Activated naive CD4-positive, alpha-beta T cell treated with anti-CD3 and anti-CD28 coated beads for 36 hours (primary cell): Measurements from ENCODE around the gene GPR65. TPM values are rescaled to one million over a fixed set of nuclear protein-coding genes. Genes with fewer than 3 reads are reported as not detected.
A peak's percentile ranks its signal among the peaks of the same experiment; 100 is the strongest.

ENCODE experiments used
- CTCF ChIA-PET: fragments of 350-600 bp; sonication (Branson Sonifier 250); formaldehyde crosslinking; loops from one replicate; lab custom pipeline; 2021; ENCODE audit warnings: antibody characterized with exemption; lab: Charles Lee
- DNase-seq: peaks from one replicate; pipeline ENCODE4 v3.0.0-alpha.2; 2020
- H3K27ac Mint-ChIP-seq: one replicate; pipeline ENCODE4 v1.8.0; 2021; ENCODE audit warnings: mild to moderate bottlenecking, mixed read lengths
- H3K27me3 Mint-ChIP-seq: one replicate; pipeline ENCODE4 v1.8.0; 2021; ENCODE audit warnings: low read depth, mixed read lengths
- H3K36me3 Mint-ChIP-seq: one replicate; pipeline ENCODE4 v1.8.0; 2021; ENCODE audit warnings: low read depth, mixed read lengths
- H3K4me1 Mint-ChIP-seq: one replicate; pipeline ENCODE4 v1.8.0; 2021; ENCODE audit warnings: low read depth, mixed read lengths
- H3K4me3 Mint-ChIP-seq: one replicate; pipeline ENCODE4 v1.8.0; 2021; ENCODE audit warnings: mild to moderate bottlenecking, moderate library complexity, mixed read lengths
- H3K9me3 Mint-ChIP-seq: one replicate; pipeline ENCODE4 v1.8.0; 2021; ENCODE audit warnings: mixed read lengths
- intact Hi-C: fragments of 100-400 bp; cut with micrococcal nuclease; formaldehyde crosslinking; loops from one replicate; pipeline ENCODE4 v1.15.1; 2023
- total RNA-seq, 2 experiments: library from RNA; stranded (reverse); gene quantifications; one replicate each; pipeline ENCODE4 v1.2.3, GENCODE V29; 2021

The GPR65 gene
- total RNA-seq, 2 experiments from 2014 or later: 10.4 to 11.1 TPM

- H3K27me3 Mint-ChIP-seq: no peaks in the 10 kb centered on the region
- no peaks in the 10 kb centered on the region for H3K9me3 Mint-ChIP-seq
- no peak overlapping the region for H3K4me3 Mint-ChIP-seq
- no peak for DNase-seq
- intact Hi-C loops: loop anchor here (1.0 kb wide), 2 partner anchors 14 to 37 kb away; no protein-coding TSS in a partner anchor
- no peak overlapping the region for H3K27ac Mint-ChIP-seq
- CTCF ChIA-PET: no interaction called here
- H3K36me3 Mint-ChIP-seq: no peaks in the 10 kb centered on the region
- peaks cover 14% of the 10 kb centered on the region for H3K4me1 Mint-ChIP-seq
Measured at GRCh38 chr14:88043529-88044443, 38.9 kb downstream of the GPR65 start.

DNA sequence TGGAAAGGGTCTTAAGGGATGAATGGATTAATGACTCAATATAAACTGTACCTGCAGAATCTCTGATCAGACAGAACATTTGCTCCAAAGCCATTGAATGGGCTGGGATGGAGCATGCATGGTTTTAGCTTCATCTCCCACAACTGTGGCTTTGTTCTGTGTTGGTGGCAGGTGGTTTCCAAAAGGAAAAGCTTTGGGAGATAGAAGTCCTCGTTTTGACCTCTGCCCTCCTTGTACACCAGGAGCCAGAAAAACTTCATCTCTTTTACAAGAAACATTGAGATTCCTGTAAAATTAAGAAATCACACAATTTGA lies 39.5 kb downstream of the GPR65 start:
- no peak for DNase-seq
- Mint-ChIP-seq H3K4me3 (no peak overlapping the region), H3K9me3 (no peaks in the 10 kb centered on the region), H3K4me1 (peaks cover 14% of the 10 kb centered on the region), H3K27me3 (no peaks in the 10 kb centered on the region), H3K36me3 (no peaks in the 10 kb centered on the region), H3K27ac (no peak overlapping the region)
- CTCF ChIA-PET: no interaction called here
- intact Hi-C loops: loop anchor here (1.0 kb wide), 2 partner anchors 15 to 38 kb away; no protein-coding TSS in a partner anchor

- no peak overlapping the region for H3K4me3 Mint-ChIP-seq
- intact Hi-C loops: loop anchor here (1.0 kb wide), 2 partner anchors 16 to 39 kb away; no protein-coding TSS in a partner anchor
- peaks cover 14% of the 10 kb centered on the region for H3K4me1 Mint-ChIP-seq
- CTCF ChIA-PET: no interaction called here
- H3K27ac Mint-ChIP-seq: peak overlapping the region; percentile 69
- DNase-seq: peak; percentile 20
- no peaks in the 10 kb centered on the region for H3K36me3 Mint-ChIP-seq
- no peaks in the 10 kb centered on the region for H3K27me3 Mint-ChIP-seq
- H3K9me3 Mint-ChIP-seq: no peaks in the 10 kb centered on the region
Measured at GRCh38 chr14:88044776-88045446, 40.0 kb downstream of the GPR65 start.

GRCh38 chr14:88045705-88046104 lies 40.8 kb downstream of the GPR65 start:
- Mint-ChIP-seq H3K36me3 (no peaks in the 10 kb centered on the region), H3K27me3 (no peaks in the 10 kb centered on the region), H3K4me1 (peaks cover 14% of the 10 kb centered on the region), H3K27ac (no peak overlapping the region), H3K9me3 (no peaks in the 10 kb centered on the region), H3K4me3 (no peak overlapping the region)
- intact Hi-C loops: no loop called here
- CTCF ChIA-PET: no interaction called here
- DNase-seq: no peak

DNA sequence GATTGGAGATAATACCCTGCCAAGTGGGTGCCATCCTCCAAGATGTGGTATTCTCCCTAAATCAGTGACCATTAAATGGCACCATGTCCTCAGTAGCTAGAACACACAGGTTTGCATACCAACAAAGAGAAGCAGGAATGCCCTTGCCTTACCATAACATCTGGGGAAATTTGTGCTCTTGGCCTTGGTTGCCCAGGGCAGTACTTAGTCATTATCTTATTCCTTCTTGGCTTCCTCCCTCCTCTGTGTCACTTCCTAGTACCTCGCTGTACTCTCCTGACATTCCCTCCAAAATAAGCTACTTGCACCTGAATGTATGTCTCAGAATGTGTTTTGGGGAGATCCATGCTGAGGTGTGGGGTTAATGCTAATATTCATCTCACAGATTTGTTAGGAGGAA lies 43.4 kb downstream of the GPR65 start:
- intact Hi-C loops: no loop called here
- Mint-ChIP-seq H3K4me3 (no peak overlapping the region), H3K27ac (no peak overlapping the region), H3K9me3 (no peaks in the 10 kb centered on the region), H3K27me3 (no peaks in the 10 kb centered on the region), H3K36me3 (no peaks in the 10 kb centered on the region), H3K4me1 (peaks cover 14% of the 10 kb centered on the region)
- CTCF ChIA-PET: no interaction called here
- no peak for DNase-seq

- intact Hi-C loops: no loop called here
- CTCF ChIA-PET: no interaction called here
- H3K4me1 Mint-ChIP-seq: peaks cover 12% of the 10 kb centered on the region
- DNase-seq: no peak
- H3K36me3 Mint-ChIP-seq: no peaks in the 10 kb centered on the region
- H3K9me3 Mint-ChIP-seq: no peaks in the 10 kb centered on the region
- H3K27ac Mint-ChIP-seq: no peak overlapping the region
- H3K4me3 Mint-ChIP-seq: no peak overlapping the region
- no peaks in the 10 kb centered on the region for H3K27me3 Mint-ChIP-seq
Measured at GRCh38 chr14:88049266-88049665, 44.3 kb downstream of the GPR65 start.

DNA sequence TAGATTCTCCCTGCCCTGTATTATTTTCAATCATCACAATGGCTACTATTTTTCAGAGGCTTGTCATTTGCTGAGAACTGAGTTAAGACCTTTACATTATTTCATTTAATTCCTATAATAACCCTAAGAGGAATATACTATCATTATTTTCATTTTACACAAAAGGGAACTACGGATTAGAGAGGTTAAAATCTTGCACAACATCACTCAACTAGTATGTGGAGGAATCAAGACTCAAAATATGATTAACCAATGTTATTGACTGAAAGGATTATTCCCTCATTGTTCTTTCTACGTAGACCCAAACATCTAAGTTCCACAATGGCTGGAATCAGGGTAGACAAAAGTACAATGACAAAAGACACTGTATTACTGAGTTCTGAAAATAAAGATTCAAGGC lies 45.0 kb downstream of the GPR65 start:
- no peak for DNase-seq
- Mint-ChIP-seq H3K4me1 (peaks cover 6% of the 10 kb centered on the region), H3K9me3 (no peaks in the 10 kb centered on the region), H3K27me3 (no peaks in the 10 kb centered on the region), H3K4me3 (no peak overlapping the region), H3K27ac (no peak overlapping the region), H3K36me3 (no peaks in the 10 kb centered on the region)
- intact Hi-C loops: no loop called here
- CTCF ChIA-PET: no interaction called here

GRCh38 chr14:88060576-88060975 lies 55.6 kb downstream of the GPR65 start:
- H3K9me3 Mint-ChIP-seq: no peaks in the 10 kb centered on the region
- peaks cover 4% of the 10 kb centered on the region for H3K27me3 Mint-ChIP-seq
- intact Hi-C loops: no loop called here
- DNase-seq: no peak
- H3K4me1 Mint-ChIP-seq: no peaks in the 10 kb centered on the region
- no peak overlapping the region for H3K4me3 Mint-ChIP-seq
- H3K27ac Mint-ChIP-seq: no peak overlapping the region
- no peaks in the 10 kb centered on the region for H3K36me3 Mint-ChIP-seq
- CTCF ChIA-PET: no interaction called here

DNA sequence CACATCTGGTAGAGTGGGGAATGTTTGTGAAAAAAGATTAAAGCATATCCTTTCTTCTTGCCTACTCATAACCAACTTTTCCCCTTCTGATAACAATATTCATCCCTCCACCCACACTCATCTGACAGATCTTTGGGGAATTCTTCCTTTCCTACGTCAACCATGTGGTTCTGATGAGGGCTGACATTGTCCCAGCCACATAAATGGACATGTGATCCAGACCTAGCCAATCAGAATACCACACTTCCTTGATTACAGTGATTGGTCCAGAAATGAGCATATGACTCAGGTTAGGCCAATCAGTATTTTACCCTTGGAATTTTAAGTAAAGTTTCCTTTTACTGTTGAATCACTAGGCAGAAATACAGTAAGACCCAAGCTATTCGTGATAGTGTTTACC lies 58.9 kb downstream of the GPR65 start:
- Mint-ChIP-seq H3K4me3 (no peak overlapping the region), H3K27ac (no peak overlapping the region), H3K27me3 (peaks cover 2% of the 10 kb centered on the region), H3K36me3 (no peaks in the 10 kb centered on the region), H3K9me3 (no peaks in the 10 kb centered on the region), H3K4me1 (no peaks in the 10 kb centered on the region)
- DNase-seq: no peak
- CTCF ChIA-PET: no interaction called here
- intact Hi-C loops: no loop called here

Other genes with a start within 250 kb of the GPR65 start
- gene GALC, start 12.0 kb upstream of the GPR65 start, total RNA-seq: 10 to 100 TPM; 11.2 to 12.7 TPM